GM21786 (cell line): Measurements from ENCODE around the gene SCAMP2.

Experiments used
- ATAC-seq: cut with Tn5 transposase; IDR thresholded peaks from one replicate; pipeline ENCODE4 v1.9.1; 2021; ENCODE audit not compliant: unreplicated experiment

Gene SCAMP2

DNA sequence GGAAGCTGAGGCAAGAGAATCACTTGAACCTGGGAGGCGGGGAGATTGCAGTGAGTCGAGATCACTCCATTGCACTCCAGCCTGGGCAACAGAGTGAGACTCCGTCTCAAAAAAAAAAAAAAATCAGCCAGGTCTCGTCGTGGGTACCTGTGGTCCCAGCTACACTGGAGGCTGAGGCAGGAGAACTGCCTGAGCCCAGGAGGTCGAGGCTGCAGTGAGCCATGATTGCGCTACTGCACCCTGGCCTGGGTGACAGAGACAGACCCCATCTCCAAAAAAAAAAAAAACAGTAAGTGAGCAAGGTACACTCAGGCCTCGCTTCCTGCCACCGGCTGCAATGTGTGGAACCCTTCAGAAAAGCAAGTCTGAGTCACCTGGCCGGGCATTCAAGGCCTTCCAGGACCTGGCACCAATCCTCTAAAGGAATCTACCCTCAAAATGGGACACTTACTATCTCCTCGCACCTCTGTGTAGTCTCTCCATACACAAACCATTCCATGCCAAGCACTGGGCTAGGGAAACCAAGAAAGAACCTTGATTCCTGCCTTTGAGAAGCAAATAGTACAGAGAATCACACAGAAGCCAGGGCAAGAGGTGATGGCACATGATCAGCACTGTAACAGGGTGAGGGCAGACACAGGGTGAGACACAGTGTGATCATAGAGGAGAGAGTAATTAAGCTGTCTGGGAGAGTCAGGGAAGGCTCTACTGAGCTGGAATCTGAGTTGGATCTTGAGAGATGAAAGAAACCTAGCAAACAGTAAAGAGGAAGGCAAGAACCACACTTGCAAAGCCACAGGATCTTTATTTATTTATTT lies 9.7 kb downstream of the SCAMP2 start:
- ATAC-seq = no peak

DNA sequence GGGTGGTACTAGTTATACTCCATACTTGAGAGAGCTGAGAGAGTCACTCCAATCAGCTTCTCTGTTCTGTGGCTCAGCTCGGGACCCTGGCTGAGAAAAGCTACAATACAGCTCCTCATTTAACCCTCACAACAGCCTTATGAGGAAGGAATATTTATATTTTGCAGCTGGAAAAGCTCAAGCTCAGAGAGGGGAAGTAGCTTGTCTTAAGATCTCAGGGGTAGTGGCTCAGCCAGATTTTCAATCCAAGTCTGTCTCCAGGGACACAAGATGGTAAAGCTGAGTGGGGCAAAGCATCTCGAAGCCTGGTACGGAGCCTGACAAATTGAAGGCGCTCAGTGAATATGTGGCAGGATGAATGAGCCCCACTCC lies 14.8 kb downstream of the SCAMP2 start:
- no peak for ATAC-seq

DNA sequence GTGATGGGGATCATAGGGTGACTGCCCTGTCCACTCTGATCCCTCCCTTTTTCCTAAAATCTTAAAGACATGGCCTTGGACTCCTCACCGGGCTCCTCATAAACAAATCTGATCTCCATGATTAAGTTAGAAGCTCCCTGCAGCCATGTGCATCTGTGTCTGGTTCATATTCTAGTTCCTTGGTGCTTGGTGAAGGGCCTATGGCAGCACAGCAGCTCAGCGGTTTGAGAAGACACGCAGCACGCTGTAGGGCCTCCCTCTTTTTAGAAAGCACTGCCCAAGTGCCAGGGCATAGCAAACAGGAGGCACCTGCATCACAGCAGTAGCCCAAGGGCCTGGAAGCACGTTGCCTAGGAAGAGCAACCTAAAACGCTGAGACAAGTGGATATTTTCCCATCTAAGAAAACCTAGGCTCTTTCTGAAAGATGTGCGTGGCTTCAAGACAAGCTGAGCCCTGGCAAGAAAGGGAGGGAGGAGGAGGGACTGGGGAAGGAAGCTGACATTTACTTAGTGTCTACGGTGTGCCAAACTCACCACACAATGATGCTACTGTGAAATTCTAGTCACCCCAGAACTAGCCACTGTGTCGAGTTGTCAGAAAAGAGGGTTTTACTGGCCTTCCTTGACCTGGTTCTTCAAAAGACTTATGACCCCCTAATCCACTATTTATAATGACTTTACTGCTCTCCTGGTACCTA lies 15.3 kb downstream of the SCAMP2 start:
- ATAC-seq = peak; percentile 13

DNA sequence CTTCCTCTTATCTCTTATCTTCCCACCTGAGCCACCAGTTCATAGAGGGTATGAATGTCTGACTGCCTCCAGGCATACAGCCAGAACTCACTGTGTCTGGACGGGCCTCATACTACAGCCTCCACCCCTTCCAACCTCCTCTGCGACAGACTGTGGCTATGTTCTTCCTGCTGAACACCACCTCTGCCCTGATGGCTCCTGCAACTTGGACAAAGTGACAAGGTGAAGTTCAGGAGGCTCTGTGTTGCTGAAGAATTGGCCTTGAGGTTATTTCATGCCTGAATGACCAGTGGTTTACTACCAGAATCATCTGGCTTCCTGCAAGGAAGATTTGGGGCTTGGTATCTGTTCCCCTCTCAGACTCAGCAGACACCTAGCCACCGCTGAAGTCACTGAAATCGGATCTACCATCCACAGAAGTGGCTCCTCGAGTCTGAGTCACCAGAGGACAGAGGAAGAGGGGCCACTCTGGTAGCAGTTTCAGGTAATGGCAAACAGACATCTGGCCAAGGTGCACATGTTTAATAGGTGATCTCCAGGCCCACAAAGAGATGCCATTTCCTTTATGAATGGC lies 16.0 kb downstream of the SCAMP2 start:
- peak; percentile 75 for ATAC-seq

DNA sequence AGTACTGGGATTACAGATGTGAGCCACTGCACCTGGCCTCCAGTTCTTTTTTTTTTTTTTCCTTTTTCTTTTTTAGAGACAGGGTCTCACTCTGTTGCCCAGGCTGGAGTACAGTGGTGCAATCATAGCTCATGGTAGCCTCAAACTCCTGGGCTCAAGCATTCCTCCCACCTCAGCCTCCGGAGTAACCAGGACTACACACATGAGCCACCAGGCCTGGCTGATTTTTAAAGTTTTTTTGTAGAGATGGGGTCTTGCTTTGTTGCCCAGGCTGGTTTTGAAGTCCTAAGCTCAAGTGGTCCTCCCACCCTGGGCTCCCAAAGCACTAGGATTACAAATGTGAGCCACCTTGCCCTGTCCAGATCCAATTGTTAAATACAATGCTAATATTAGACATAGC lies 16.6 kb downstream of the SCAMP2 start:
- ATAC-seq = no peak

DNA sequence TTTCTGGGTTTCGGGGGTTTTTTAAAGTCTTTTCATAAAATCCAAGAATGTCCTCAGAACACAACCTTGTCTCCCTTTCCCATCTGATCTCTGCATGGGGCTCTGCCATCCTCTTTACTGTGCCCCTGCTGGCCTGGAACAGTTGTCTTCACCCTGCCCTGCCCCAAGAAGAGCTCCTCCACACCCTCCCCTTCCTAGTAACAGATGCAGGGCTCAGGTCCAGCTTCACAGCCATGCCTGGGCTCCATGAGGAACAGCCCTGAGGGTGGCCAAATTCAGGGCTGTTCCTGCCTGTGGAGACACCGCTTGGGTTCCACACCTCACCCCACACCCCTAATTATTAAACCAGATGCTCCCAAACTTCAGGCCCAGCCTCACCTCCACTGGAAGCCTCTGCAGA lies 17.3 kb downstream of the SCAMP2 start:
- ATAC-seq = no peak

DNA sequence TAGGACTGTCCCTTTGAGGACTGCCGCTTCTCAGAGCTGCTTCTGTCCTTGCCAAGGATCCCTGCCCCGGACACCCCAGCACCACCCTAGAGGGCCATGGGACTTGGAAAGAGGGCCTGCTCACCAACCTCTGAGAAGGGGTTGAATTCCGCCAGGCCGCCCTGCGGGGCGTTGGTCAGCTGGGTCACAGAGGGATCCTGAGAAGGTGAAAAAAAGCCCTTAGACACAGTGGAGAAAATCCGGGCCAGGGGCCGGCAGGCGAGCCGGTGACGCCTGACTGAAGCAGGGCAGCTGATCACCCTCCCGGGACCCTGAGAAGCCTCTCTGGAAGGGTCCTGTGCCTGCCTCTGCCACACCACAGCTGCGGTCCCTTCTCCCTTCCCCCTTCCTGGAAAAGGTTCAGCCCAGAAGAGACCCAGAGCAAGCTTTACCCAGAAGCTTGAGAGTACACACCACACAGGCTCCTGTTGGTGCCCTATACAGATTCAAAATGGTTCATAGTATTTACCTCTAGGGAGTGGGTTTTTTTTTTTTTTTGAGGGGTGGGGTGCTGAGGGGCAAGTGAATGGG lies 18.6 kb downstream of the SCAMP2 start:
- ATAC-seq = no peak

DNA sequence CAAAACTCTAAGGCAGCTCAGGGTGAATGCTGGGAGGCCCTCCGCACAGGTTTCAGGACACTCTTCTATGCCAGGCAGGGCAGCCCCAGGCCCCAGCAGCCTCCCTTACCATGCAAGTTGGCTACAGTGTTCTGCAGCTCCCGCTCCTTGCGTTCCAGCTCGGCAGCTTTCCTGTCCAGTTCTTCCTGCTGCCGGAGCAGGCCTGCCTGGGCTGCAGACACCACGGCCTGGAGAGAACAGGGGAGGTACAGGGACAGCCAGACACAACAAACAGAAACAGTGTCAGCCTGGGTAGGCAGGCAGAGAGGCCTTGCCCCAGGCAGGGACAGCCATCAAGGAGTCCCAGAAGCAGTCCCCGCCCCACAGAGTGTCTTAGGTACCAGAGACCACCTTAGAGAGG lies 21.2 kb downstream of the SCAMP2 start:
- ATAC-seq = no peak

DNA sequence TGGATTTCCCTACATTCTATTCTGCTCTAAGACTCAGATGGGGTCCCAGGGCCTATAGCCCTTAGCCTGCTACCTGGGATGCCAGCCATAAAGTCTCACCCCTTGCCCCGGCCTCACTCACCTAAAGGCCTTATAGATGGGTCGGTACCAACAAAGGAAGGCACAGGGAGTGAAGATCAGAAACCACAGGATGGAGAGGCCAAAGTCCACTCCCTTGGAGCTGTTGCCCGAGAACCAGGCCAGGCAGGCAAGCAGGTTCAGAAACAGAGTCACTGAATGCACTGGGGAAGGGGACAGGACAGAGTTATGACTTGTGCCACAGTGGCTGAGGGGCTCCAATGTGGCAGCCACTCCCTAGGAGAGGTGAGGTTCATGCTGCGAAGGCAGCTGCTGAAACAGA lies 22.8 kb downstream of the SCAMP2 start:
- no peak for ATAC-seq

DNA sequence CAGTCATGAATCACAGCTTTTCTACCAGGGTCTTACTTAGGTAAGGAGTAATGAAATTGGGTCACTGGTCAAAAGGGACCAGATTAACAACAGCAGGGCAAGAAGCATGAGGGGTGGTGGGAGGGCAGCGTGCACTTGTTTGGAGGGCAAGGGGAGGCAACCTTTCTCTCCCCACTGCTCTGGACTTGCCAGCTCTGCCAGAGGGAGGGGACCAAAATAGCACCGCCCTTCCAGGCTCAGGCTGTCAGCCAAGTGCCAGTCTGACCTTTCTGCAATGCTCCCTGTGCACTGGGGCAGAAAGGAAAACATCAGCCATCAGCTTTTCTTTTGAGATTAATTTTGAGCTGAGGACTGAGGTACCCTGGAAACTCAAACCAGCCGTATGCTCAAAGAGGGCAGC lies 25.7 kb downstream of the SCAMP2 start:
- ATAC-seq = no peak

DNA sequence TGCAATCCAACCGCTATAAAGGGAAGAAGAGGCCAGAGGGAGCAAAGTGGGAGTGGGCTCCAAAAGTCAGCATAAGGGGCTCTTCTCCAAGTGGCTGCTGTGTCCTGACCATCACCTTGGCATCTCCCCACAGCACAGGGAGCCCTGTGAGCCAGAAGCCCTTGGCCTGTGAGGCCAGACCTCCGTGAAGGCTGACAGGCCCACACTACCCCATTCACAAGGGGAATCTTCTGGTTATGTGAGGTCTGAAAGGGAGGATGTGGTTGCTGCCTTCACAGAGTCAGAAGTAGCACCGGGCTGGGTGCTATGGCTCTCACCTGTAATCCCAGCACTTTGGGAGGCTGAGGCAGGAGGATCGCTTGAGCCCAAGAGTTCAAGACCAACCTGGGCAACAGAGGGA lies 27.6 kb downstream of the SCAMP2 start:
- ATAC-seq = no peak

DNA sequence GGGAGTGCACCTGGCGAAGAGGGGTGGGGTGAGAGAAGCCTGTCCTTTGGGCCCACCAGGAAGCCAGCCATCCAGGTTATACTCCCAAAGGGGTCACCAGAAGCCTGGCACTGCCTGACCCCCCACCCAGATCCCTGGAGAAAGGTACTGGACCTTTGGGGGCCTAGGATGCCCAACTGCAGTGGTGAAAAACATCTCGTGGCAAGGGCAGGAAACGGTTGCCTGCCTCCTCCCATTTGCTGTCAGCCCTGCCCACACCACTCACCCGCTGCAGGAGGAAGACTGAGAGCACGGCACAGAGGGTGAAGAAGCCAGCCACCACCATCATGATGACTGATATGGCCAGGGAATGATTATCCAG lies 28.0 kb downstream of the SCAMP2 start:
- no peak for ATAC-seq

DNA sequence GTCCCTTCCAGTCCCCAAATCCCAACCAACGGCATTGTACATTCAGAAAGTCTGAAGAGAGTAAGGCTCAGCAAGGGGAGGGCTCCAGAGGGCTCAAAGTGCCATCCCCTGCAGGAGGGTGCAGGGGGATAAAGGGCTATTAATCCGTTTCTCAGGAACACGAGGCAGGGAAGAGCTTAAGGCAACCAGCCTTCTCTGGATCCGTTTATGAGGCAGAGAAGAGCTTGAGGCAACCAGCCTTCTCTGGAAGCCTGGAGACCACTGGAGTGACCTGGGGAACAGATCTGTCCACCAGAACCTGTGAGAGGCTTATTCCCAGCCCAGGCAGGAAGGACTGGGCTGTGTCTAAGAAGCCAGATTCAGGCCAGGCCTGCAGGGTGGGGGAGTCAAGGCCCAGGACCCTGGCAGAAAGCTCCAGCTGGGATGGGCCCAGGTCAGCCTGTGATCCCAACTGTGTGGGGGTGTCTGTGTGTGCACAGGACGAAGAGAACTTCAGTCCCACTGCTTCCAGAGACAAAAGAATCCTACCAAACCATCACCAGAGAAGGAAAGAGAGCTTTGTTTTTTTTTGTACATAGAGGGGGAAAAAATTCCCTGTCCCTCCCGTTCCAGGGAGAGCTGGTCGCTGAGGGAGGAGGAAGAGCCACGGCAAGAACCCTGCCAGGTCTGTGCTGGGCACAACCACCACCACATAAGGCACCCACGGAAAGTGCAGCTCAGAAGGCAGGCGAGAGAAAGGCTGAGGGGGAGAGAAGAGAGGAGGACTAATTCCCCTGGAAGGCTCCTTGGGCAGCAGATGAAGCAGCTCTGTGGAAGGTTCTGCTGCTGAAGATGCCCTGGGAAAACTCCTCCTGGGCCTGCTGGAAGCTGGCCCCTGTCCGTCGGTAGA lies 28.6 kb downstream of the SCAMP2 start:
- no peak for ATAC-seq

DNA sequence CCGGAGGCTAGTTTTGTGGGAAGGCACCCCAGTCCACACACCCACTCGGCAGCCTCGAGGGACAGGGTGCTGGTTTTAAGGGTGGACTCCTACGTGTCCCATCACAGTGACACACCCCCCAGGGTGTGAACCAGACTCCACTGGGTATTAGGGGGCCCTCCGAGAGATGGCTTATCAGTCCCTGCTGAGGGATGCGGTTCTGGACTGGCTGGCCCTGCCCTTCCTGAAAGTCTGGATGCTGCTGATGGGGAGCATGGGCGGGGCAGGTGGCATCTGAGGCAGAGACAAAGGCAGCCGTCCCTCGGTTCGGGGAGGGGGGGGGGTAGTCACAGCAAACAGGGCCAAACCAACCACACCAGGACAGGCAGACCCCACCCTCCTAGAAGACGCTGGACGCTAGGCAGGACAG lies 29.3 kb downstream of the SCAMP2 start:
- no peak for ATAC-seq

DNA sequence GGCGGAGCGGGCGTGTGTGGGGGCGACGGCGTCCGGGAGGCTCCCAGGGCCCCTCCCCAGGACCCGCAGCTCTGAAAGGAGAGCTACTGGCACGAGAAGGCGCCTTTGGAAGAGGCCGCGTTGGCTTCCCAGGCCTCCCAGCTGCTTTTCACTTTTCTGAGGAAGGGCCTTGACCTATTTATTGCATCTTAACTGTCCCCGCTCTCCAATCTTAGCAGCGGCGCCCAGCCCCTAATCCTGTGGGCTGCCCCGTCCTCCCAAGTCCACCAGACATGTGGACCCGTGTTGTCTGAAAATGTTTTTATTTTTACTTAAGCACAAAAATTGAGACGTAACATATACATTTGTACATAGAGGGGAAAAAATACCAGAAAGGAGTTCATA lies 29.7 kb downstream of the SCAMP2 start:
- no peak for ATAC-seq

DNA sequence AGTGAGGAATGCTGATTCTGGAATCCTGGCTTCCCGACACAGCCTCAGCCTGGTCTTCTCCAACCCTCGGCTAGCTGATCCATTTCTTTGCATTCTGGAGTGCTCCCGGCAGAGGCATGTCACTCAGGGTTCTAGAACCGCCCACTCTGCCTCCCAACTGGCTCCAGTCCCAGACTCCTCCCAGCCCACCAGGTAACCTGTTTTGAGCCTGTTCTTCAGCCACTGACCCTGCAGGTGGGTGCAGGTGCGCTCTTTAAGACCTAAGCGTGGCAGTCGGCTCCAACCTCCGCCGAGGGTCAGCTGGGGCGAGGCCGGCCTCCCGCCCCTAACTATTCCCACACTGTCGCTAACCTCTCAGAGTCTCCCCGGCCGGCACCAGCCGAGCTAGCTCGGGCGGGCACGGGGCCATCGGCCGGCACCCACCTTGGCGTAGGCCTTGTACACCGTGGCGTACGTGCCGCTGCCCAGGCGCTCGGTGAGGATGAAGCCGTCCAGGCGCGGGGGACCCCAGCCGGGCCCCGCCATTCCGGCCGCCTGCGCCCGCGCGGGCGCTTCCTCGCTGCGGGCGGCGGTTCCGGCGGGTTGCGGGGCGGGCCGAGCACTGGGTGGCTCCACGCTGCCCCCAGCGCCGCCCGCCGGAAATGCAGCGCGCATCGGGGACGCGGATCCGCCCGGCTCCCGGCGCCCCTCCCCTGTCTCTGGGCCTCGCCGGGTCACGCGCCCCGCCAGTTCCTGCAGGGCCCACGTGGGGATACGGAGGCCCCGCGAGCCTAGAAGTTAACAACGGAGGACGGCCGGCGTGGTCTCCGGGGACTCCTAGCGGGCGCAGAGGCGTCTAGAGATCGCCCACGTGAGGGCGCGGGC lies 30.4 kb downstream of the SCAMP2 start, which contains the start of gene ULK3:
Gene ULK3 (minus strand): TSS at position 576 of the 864 bp plus-strand sequence. CDS start 51 bp downstream, at position 525.
- peak; percentile 66 for ATAC-seq

DNA sequence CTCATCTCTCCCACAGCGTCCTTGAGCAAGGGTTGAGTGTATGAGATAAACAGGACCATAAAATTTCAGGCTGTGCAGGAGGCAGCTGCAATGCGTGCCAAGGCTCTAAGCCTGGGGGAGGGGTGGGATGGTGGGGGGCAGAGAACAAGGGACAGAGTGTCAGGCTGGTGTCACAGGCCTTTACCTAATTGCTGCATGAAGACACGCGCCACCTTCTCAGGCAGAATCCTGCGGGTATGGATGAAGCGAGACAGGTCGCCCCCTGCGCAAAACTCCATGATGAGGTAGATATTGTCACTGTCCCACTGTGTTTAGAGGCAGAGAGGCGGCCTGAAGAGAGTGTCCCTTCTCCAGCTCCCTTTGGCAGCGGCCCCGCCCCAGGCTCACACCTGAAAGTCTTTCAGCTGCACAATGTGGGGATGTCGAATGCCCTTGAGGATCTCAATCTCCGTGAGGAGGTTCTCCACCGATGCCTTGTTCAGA lies 31.2 kb downstream of the SCAMP2 start:
- no peak for ATAC-seq

DNA sequence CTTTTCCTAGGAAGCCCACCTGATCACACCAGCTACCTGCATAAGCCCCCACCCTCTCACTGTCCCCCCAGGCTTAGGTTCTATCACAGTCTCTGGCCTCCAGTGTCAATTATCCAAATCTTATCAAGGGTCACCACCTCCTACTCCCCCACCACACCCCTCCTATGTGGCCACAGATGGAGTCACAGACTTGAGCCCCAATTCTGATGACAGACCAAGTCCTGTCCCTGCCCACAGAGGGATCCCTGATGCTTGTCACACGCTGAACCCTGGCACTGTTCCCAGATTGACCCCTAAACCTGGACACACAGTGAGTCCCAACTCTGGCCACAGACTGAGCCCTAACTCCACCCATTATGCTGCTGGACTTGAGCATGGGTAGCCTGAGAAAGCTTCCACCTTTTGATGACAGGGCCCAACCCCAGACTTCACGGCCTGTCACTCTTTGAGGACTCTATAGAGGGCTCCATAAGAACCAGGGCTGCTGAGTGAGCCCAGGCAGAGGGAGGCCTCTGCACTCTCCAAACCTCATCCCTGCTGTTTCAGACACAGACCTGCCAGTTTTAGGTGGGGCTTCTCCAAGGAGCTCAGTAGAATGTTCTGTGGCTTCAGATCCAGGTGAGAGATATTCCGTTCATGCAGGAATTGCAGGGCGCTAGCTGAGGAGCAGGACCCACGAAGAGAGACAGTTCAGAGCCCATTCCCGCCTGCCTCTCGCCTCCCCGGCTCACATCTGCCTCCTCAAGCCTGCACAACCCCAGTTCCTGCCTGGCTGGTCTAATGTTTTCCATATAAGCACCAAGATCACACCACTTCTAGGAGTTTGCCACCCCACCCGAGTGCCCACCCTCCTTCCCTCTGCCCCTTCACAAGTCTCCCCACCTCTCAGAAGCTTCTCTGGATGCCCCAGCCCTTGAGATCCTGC lies 32.1 kb downstream of the SCAMP2 start:
- no peak for ATAC-seq
